SU-DHL-6 (cell line): ENCODE results near the gene ZSWIM5.
"Not testable (repeated sequence)": the region's sequence is repeated elsewhere in the genome, so short reads cannot be mapped to it uniquely, and the experiment has no call there.

ENCODE experiments used
- H2AFZ ChIP-seq: fragments of 200-600 bp; sonication (generic); 2 replicates; pipeline ENCODE4 v1.6.1; 2014; ENCODE audit warnings: low read depth, mild to moderate bottlenecking, moderate library complexity, mixed read lengths, antibody characterized with exemption, low read length; ENCODE audit not compliant: severe bottlenecking
- H3F3A ChIP-seq: fragments of 200-600 bp; shearing (Covaris generic); 2 replicates; pipeline ENCODE4 v1.6.0; 2016; ENCODE audit warnings: antibody characterized with exemption, mild to moderate bottlenecking; ENCODE audit not compliant: insufficient read depth
- H3K27ac ChIP-seq: fragments of 200-600 bp; sonication (generic); 2 replicates; pipeline ENCODE4 v1.5.1; 2016; ENCODE audit warnings: low read depth, mild to moderate bottlenecking, low read length, moderate library complexity, mixed read lengths
- H3K27me3 ChIP-seq: fragments of 200-600 bp; sonication (generic), shearing (Covaris generic); 2 replicates; pipeline ENCODE4 v1.6.0; 2014; ENCODE audit warnings: mild to moderate bottlenecking, low read length
- H3K36me3 ChIP-seq: fragments of 200-600 bp; sonication (generic); 2 replicates; pipeline ENCODE4 v1.6.1; 2014; ENCODE audit warnings: mild to moderate bottlenecking, low read length, mixed read lengths
- H3K4me2 ChIP-seq: fragments of 300-600, 200-600 bp; shearing (Covaris generic), sonication (generic); 2 replicates; pipeline ENCODE4 v1.6.0; 2014; ENCODE audit warnings: low read length, low read depth, mild to moderate bottlenecking; ENCODE audit not compliant: poor library complexity, severe bottlenecking
- H3K4me3 ChIP-seq: fragments of 200-600 bp; sonication (generic); 2 replicates; pipeline ENCODE4 v1.5.1; 2014; ENCODE audit warnings: antibody characterized with exemption, low read length, mild to moderate bottlenecking, mixed read lengths; ENCODE audit not compliant: insufficient read depth, poor library complexity, severe bottlenecking
- H3K79me2 ChIP-seq: fragments of 200-600 bp; sonication (generic); 2 replicates; pipeline ENCODE4 v1.6.1; 2014; ENCODE audit warnings: mild to moderate bottlenecking, low read length, moderate library complexity; ENCODE audit not compliant: insufficient read depth
- H3K9ac ChIP-seq: fragments of 200-600 bp; sonication (generic); 2 replicates; pipeline ENCODE4 v1.7.0; 2014; ENCODE audit warnings: mild to moderate bottlenecking, low read length
- H3K9me2 ChIP-seq: fragments of 200-600 bp; sonication (generic); replicated peaks from 2 replicates; pipeline ENCODE4 v1.6.1; 2014; ENCODE audit warnings: low read length; ENCODE audit not compliant: insufficient read depth
- H3K9me3 ChIP-seq: fragments of 200-600 bp; sonication (generic); 2 replicates; pipeline ENCODE4 v1.6.1; 2014; ENCODE audit warnings: low read length, mixed read lengths; ENCODE audit not compliant: insufficient read depth
- H4K20me1 ChIP-seq: fragments of 200-600 bp; sonication (generic); 2 replicates; pipeline ENCODE4 v1.6.1; 2014; ENCODE audit warnings: low read depth, mild to moderate bottlenecking, antibody characterized with exemption, low read length, moderate library complexity, mixed read lengths
- CTCF ChIP-seq: fragments of 200-600 bp; sonication (generic); IDR thresholded peaks from one replicate; pipeline ENCODE4 v1.5.1; 2017; ENCODE audit warnings: antibody characterized with exemption, mild to moderate bottlenecking, low read length, moderate library complexity; ENCODE audit not compliant: insufficient read depth, poor library complexity, severe bottlenecking
- EZH2phosphoT487 ChIP-seq: fragments of 200-600 bp; sonication (generic), shearing (Covaris generic); conservative IDR thresholded peaks from 2 replicates; pipeline ENCODE4 v1.6.1; 2018; ENCODE audit warnings: mild to moderate bottlenecking, antibody characterized with exemption, low read length, moderate library complexity, mixed read lengths

The ZSWIM5 gene

GRCh38 chr1:45225598-45225997, 19.2 kb upstream of the ZSWIM5 start:
- TF ChIP-seq CTCF (no peak), EZH2phosphoT487 (no peak)
- Histone ChIP-seq H3K4me2 (no peak overlapping the region), H3K9me3 (no peaks in the 10 kb centered on the region), H3K9me2 (no peaks in the 10 kb centered on the region), H3F3A (no peaks in the 10 kb centered on the region), H3K27ac (no peak overlapping the region), H2AFZ (no peak overlapping the region), H3K4me3 (no peak overlapping the region), H3K79me2 (no peaks in the 10 kb centered on the region), H3K9ac (no peak overlapping the region), H3K36me3 (no peaks in the 10 kb centered on the region), H4K20me1 (no peaks in the 10 kb centered on the region), H3K27me3 (no peaks in the 10 kb centered on the region)

DNA sequence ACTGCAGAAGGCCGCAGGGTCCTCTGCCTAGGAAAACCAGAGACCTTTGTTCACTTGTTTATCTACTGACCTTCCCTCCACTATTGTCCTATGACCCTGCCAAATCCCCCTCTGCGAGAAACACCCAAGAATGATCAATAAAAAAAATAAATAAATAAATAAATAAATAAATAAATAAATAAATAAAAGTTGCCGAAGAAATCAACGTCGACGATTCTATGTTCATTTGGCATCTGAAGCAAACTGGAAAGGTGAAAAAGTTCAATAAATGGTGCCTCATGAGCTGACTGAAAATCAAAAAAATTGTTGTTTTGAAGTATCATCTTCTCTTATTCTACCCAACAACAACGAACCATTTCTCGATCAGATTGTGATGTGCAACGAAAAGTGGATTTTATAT, 17.3 kb upstream of the ZSWIM5 start:
- H3K27me3 ChIP-seq, H4K20me1 ChIP-seq, H2AFZ ChIP-seq, H3K9ac ChIP-seq, H3F3A ChIP-seq, H3K9me2 ChIP-seq, H3K79me2 ChIP-seq, H3K9me3 ChIP-seq, H3K36me3 ChIP-seq, H3K4me2 ChIP-seq, H3K27ac ChIP-seq, H3K4me3 ChIP-seq: not testable (repeated sequence)

DNA sequence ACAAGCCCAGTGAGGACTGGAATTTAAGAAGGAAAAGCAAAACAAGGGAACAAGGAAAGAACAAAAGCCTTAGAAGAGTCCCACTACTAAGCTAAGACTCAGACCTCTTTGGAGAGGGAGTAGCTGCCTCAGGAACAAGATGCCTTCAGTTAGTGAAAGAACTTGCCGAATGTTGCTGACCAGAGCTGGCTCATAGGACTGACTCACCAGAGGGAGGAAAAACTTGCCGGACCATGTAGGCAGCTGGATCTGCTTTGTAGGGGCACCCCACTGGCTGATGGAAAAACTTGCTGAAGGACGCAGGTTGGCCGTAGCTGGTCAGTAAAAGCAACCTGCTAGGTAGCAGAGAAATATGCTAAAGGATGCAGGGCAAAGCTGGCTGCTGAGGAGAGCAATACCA, 15.3 kb upstream of the ZSWIM5 start:
- Histone ChIP-seq H4K20me1 (no peaks in the 10 kb centered on the region), H3K27ac (no peak overlapping the region), H3K36me3 (no peaks in the 10 kb centered on the region), H3K4me3 (no peak overlapping the region), H3F3A (no peaks in the 10 kb centered on the region), H3K9me2 (no peaks in the 10 kb centered on the region), H3K4me2 (no peak overlapping the region), H3K9ac (no peak overlapping the region), H2AFZ (no peak overlapping the region), H3K27me3 (0 out of 2 replicates have a peak, but pooled peaks cover 4% of the 10 kb centered on the region), H3K9me3 (no peaks in the 10 kb centered on the region), H3K79me2 (no peaks in the 10 kb centered on the region)
- TF ChIP-seq EZH2phosphoT487: no peak
- no peak for TF ChIP-seq CTCF

- Histone ChIP-seq H3K4me3 (no peak overlapping the region), H2AFZ (no peak overlapping the region), H3K9me3 (no peaks in the 10 kb centered on the region), H3F3A (no peaks in the 10 kb centered on the region), H3K4me2 (no peak overlapping the region), H3K27me3 (0 out of 2 replicates have a peak, but pooled peaks cover 4% of the 10 kb centered on the region), H3K9me2 (no peaks in the 10 kb centered on the region), H3K27ac (no peak overlapping the region), H3K79me2 (no peaks in the 10 kb centered on the region), H3K9ac (no peak overlapping the region), H3K36me3 (no peaks in the 10 kb centered on the region), H4K20me1 (no peaks in the 10 kb centered on the region)
- TF ChIP-seq CTCF (no peak), EZH2phosphoT487 (no peak)
Measured at GRCh38 chr1:45216861-45217260, 10.5 kb upstream of the ZSWIM5 start.
